H1 (cell line): ENCODE data around the gene ADAMTS16. TPM values are rescaled to one million over a fixed set of nuclear protein-coding genes. Genes with fewer than 3 reads are reported as not detected.

Experiments
- CEBPB ChIP-seq: IDR thresholded peaks from 2 replicates; pipeline ENCODE4 v1.6.1; 2012; ENCODE audit warnings: low read depth, low read length
- HDAC6 ChIP-seq: IDR thresholded peaks from one replicate; pipeline ENCODE4 v1.7.1; 2012; ENCODE audit warnings: low read depth, mild to moderate bottlenecking, inconsistent platforms, low read length, moderate library complexity
- SIX5 ChIP-seq: IDR thresholded peaks from 2 replicates; pipeline ENCODE4 v1.6.1; 2011; ENCODE audit warnings: mild to moderate bottlenecking, low read depth, low read length
- TBP ChIP-seq: IDR thresholded peaks from 2 replicates; pipeline ENCODE4 v1.6.1; 2011; ENCODE audit warnings: low read depth, low read length, improper control_type of control experiment
- polyA plus RNA-seq, 7 experiments: library from polyadenylated mRNA; depleted of rRNA in 3 of 7; stranded (reverse) in 5 of 7; unstranded in 2 of 7; fragments of >200 nt in 5 of 7; fragments of 200-250 nt in 2 of 7; gene quantifications; 1 replicate in 5 of 7; 2 replicates in 1 of 7; 4 replicates in 1 of 7; pipeline versions ENCODE4 v1.2.1 to v1.2.3, GENCODE V29; 2011 to 2013; ENCODE audit warnings: missing spikeins in 2 of 7, mixed read lengths in 2 of 7
- total RNA-seq: library from RNA; stranded (reverse); fragmentation: NEBNext Ultra II Directional; extraction: Animal tissue kit (Norgen Biotek cat#: 25700); gene quantifications from 2 replicates; pipeline ENCODE4 v1.2.1, GENCODE V29; 2021
- TF ChIP-seq, protein P1 (sequence below): IDR thresholded peaks from 2 replicates; pipeline ENCODE4 v1.6.1; 2011; ENCODE audit warnings: low read length, improper control_type of control experiment
- TF ChIP-seq, protein P2 (sequence below): IDR thresholded peaks from 2 replicates; pipeline ENCODE4 v1.6.1; 2012; ENCODE audit warnings: inconsistent platforms

The ADAMTS16 gene
- total and polyA plus RNA-seq, 2 of the 8 experiments (the other 6 are each of a cell fraction or from before 2014, with no cell fraction given) = 3.7 to 16.0 TPM

DNA sequence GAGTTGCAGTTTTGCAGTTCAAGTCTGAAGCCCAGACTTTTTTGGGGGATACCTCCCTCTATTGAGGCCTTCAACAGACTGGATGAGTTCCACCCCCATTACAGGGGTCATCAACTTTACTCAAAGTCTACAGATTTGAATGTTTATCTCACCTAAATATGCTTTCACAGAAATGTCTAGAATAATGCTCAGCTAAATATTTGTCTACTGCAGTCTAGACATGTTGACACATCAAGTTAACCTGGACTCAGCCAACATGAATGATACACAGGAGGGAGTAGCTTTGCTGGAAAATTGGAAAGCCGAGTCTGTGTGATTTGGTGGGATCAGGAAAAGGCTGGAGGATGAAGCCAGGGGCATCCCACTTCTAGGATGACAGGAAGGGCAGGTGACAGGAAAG is 154.3 kb downstream of the ADAMTS16 start (continued):
- TF ChIP-seq, protein P1, sequence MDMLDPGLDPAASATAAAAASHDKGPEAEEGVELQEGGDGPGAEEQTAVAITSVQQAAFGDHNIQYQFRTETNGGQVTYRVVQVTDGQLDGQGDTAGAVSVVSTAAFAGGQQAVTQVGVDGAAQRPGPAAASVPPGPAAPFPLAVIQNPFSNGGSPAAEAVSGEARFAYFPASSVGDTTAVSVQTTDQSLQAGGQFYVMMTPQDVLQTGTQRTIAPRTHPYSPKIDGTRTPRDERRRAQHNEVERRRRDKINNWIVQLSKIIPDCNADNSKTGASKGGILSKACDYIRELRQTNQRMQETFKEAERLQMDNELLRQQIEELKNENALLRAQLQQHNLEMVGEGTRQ = no peak
- TF ChIP-seq, protein P2, sequence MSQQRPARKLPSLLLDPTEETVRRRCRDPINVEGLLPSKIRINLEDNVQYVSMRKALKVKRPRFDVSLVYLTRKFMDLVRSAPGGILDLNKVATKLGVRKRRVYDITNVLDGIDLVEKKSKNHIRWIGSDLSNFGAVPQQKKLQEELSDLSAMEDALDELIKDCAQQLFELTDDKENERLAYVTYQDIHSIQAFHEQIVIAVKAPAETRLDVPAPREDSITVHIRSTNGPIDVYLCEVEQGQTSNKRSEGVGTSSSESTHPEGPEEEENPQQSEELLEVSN = no peak
- TF ChIP-seq CEBPB = no peak
- TF ChIP-seq HDAC6 = no peak
- no peak for TF ChIP-seq SIX5
- TF ChIP-seq TBP = no peak
